ENCODE results near the gene PCSK5.

PCSK5 gene

DNA sequence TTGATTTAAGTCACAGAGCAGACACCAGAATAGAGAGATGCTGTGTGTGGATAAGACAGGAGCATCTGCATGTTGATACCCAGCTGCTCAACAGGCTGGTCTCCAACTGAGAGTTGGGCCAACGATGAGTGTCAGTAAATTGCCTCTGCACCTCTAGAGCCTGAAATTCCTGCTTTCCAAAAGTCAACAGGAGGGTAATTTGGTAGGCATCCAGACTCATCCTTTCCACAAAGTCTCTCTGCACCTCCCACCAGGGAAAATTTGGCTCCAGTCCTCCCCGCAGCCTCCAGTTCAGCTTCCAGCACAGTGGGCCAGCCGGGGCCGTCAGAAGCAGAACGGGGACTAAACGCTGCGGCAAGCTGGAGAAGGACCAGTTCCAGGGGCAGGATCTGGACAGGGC, 366.8 kb downstream of the PCSK5 start:
- no peak for DNase-seq (ENCODE audit: low read depth)
- TF ChIP-seq CTCF (IDR thresholded peaks at IDR 0.05; ENCODE audit: insufficient read depth, low read depth, low read length, missing control alignments): no peak
- no peak overlapping the region for H3K4me3 ChIP-seq (ENCODE audit: low read length)

- TF ChIP-seq CTCF (IDR thresholded peaks at IDR 0.05; ENCODE audit: insufficient read depth, low read depth, low read length, missing control alignments): no peak
- H3K4me3 ChIP-seq (ENCODE audit: low read length): no peak overlapping the region
- no peak for DNase-seq (ENCODE audit: low read depth)
These were observed 376.3 kb downstream of the PCSK5 start for GRCh38 chr9:76266649-76267283.

GRCh38 chr9:76267284-76267652, 376.8 kb downstream of the PCSK5 start:
- no peak for DNase-seq (ENCODE audit: low read depth)
- no peak overlapping the region for H3K4me3 ChIP-seq (ENCODE audit: low read length)
- no peak for TF ChIP-seq CTCF (IDR thresholded peaks at IDR 0.05; ENCODE audit: insufficient read depth, low read depth, low read length, missing control alignments)

- no peak for TF ChIP-seq CTCF (IDR thresholded peaks at IDR 0.05; ENCODE audit: insufficient read depth, low read depth, low read length, missing control alignments)
- no peak overlapping the region for H3K4me3 ChIP-seq (ENCODE audit: low read length)
- DNase-seq (ENCODE audit: low read depth): peak; percentile 48
These were observed 379.3 kb downstream of the PCSK5 start for GRCh38 chr9:76269789-76270188.

DNA sequence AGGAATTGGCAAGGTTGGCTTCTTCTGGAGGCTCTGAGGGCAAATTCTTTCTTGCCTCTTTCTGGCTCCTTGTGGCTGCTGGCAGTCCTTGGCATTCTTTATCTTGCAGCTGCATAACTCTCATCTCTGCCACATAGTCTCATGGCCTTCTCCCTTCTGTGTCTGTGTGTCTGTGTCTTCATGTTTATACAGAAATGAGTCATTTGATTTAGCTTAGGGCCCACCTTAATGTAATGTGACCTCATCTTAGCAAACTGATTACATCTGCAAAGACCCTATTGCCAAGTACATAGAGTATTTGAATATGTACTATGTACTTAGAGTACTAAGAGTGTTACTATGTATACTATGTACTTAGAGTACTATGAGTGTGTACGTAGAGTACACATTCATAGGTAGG, 381.3 kb downstream of the PCSK5 start:
- H3K4me3 ChIP-seq (ENCODE audit: low read length): no peak overlapping the region
- no peak for TF ChIP-seq CTCF (IDR thresholded peaks at IDR 0.05; ENCODE audit: insufficient read depth, low read depth, low read length, missing control alignments)
- no peak for DNase-seq (ENCODE audit: low read depth)

GRCh38 chr9:76289042-76289441, 398.6 kb downstream of the PCSK5 start:
- no peak for TF ChIP-seq CTCF (IDR thresholded peaks at IDR 0.05; ENCODE audit: insufficient read depth, low read depth, low read length, missing control alignments)
- H3K4me3 ChIP-seq (ENCODE audit: low read length): no peak overlapping the region
- DNase-seq (ENCODE audit: low read depth): no peak

- TF ChIP-seq CTCF (IDR thresholded peaks at IDR 0.05; ENCODE audit: insufficient read depth, low read depth, low read length, missing control alignments): no peak
- no peak overlapping the region for H3K4me3 ChIP-seq (ENCODE audit: low read length)
- no peak for DNase-seq (ENCODE audit: low read depth)
These were observed 399.2 kb downstream of the PCSK5 start for GRCh38 chr9:76289703-76290102.

Measured in epithelial cell of esophagus (primary cell).